Loucy (cell line): ENCODE data around the gene RNASEL.

Source experiments
- EZH2phosphoT487 ChIP-seq: fragments of 200-600 bp; IDR thresholded peaks from 2 replicates; pipeline ENCODE4 v1.6.1; 2018; ENCODE audit warnings: antibody characterized with exemption, mild to moderate bottlenecking, moderate library complexity, borderline replicate concordance
- TF ChIP-seq, protein P1 (sequence below): fragments of 200-600 bp; sonication (generic); conservative IDR thresholded peaks from 2 replicates; pipeline ENCODE4 v1.5.1; 2014; ENCODE audit warnings: mild to moderate bottlenecking, antibody characterized with exemption, low read length

DNA sequence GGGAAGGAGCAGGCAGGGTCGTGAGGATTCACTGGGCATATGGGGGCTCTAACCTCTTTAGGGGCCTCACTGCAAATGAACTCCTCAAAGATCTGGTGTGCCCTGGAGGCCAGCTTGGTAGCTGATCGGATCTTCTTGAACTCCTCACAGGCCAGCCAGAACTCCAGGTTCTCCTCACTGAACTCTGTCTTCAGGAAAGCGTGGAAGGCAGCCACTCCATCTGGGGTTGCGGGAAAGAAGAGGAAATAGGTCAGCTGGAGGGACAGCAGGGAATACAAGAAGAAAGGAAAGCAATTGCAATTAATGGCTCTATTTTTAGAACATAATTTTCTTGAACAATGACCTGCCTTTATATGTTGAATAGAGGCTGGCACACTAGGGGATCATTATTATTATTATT, 12.9 kb upstream of the RNASEL start:
- no peak for TF ChIP-seq EZH2phosphoT487
- TF ChIP-seq, protein P1, sequence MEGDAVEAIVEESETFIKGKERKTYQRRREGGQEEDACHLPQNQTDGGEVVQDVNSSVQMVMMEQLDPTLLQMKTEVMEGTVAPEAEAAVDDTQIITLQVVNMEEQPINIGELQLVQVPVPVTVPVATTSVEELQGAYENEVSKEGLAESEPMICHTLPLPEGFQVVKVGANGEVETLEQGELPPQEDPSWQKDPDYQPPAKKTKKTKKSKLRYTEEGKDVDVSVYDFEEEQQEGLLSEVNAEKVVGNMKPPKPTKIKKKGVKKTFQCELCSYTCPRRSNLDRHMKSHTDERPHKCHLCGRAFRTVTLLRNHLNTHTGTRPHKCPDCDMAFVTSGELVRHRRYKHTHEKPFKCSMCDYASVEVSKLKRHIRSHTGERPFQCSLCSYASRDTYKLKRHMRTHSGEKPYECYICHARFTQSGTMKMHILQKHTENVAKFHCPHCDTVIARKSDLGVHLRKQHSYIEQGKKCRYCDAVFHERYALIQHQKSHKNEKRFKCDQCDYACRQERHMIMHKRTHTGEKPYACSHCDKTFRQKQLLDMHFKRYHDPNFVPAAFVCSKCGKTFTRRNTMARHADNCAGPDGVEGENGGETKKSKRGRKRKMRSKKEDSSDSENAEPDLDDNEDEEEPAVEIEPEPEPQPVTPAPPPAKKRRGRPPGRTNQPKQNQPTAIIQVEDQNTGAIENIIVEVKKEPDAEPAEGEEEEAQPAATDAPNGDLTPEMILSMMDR, result no peak
